T follicular helper cell (primary cell): ENCODE results near the gene LRTM2.

ENCODE experiments used
- DNase-seq: peaks from one replicate; pipeline ENCODE4 v3.0.0-alpha.2; 2020; ENCODE audit warnings: low read depth

The LRTM2 gene

DNA sequence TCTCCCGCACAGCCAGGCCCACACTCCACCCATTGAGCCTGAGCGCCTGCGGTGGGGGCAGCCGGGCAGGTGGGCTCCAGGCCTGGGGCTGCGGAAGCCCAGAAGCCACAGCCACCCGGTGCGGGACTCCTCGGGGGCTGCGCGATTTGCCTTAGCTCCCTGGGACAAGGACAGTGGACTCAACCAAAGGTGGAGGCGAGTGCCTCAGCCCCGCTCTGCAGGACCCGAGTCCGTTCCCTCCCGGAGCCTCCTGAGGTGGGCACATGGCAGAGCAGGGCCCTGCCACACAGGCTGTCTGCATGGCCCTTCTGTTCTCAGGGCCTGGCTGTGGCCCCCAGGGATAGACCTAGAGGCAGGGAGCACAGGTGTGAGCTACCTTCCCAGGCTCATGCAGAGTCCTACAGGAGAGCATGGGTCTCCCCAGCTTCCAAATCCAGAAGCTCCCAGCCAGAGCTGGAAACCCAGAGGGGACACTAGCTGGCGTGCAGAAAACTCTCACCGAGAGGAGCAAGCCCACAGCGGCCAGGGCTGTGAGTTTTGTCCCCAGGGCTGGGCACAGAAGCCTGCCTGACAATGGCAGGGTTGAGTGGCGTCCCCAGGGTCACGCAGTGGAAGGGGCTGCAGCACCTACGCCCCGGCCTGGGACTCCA lies 22.2 kb upstream of the LRTM2 start:
- DNase-seq = no peak

DNA sequence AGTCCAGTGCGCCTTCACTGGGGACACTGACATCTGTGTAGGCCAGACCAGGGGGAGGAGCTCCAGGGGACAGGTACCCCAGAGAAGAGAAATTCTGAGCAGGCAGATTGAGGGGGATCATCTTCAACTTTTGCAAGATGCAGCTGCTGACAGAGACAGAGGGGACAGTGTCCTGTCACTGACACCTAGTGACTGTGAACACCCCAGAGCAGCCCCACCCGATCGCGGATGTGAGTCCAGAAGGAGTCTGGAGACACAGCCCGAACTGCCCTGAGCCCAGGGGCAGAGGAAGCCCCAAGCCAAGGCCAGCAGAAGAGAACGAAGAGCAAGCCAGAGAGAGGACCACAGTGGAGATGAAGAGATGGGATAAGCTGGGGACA lies 21.7 kb upstream of the LRTM2 start:
- no peak for DNase-seq

DNA sequence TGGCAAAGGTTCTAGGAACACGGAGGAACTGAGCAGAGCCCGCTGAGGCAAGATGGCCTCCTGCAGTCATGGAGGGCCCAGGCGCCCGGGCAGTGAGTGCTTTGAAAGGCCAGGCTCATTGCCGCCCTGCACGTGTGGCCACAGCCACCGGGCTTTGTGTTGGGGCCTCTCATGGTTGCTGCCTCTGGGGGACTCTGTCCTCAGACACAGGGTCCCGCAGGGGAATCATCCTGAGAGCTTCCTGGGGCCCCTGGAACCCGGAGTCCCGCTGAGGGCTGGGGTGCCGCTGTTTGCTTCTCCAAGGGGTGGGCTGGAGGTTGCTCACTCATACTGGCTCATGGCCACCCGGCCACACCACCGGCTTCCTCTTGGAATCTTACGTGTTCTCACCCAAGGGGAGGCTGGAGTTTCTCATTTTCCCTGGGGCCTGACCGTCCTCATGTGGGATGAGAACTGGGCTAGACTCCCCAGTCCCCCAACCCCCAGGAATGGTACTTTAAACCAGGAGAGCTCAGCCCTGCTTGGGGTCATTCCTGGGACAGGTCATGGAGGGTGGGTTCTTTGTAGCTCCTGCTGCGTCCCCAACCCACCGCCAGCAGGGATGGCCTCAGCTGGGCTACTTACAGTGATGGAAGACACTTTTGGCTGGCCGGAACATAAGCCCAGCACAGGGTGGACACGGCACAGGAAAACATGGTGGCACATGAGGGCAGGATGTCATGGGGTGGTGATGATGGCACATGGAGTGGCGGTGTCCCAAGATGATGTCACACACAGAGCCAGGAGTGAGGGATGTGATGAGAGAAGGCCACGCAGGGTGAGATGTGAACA lies 21.1 kb upstream of the LRTM2 start:
- no peak for DNase-seq

DNA sequence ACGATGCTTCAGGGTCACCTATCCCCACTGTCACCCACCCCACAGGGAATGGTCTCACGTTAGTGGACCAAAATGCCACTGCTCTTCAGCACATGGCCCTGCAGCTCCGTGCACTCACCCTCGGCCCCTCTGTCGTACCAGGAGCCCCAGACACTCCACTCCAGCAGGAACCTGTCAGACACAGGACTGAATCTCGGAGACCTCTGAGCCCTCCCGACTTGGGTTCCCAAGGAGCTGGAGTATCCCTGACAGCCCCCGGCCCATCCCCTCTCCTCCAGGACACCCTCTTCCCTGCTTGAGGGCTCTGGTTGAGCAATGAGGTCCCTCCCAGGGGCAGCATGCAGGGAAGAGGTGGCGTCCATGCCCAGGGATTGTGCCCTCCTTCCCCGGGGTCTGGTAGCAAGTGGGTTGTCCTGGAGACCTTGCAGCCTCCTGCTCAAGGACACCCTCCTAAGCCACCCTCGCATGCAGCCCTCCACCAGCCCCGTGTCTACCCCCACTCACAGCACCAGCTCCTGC lies 20.4 kb upstream of the LRTM2 start:
- DNase-seq = no peak

DNA sequence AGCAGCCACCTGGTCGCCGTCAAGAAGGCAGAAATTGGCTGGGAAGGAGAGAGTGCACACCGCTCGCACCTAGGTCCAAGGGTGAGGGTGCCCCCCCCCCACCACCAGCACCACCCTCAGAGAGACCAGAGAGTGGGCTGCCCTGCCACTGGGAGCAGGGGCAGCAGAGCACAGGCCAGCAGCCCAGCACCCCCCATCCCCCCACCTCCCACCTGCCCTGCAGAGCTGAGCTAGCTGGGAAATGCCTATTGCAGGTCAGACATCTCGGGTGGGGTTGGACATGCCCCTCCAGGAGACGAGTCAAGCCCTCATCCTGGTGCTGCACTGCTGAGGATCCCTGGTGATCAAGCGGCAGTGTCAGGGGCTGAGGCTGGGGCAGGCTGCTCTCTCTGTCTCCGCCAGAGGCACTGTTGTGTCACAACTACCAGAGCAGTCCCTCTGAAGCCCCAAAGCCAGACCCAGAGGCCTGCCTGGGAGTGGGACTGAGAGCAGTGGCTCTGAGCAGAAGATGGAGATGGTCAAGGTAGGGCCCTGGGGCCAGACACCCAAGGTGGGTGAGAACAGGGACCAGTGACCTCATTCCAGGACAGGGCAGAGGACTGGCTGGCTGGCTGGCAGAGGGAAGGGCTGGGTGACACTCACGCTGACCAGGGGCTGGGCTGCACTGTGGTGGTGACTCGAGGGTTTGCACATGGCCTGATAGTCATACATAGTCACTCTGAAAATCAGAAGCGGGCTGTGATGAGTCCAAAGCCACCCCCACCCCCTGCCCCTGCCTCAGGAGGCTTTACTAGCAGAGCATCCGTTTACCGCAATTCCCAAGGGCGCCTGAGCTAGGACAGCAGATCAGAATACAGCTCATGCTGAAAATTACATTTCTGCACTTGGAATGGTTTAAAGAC lies 19.7 kb upstream of the LRTM2 start:
- DNase-seq = no peak

DNA sequence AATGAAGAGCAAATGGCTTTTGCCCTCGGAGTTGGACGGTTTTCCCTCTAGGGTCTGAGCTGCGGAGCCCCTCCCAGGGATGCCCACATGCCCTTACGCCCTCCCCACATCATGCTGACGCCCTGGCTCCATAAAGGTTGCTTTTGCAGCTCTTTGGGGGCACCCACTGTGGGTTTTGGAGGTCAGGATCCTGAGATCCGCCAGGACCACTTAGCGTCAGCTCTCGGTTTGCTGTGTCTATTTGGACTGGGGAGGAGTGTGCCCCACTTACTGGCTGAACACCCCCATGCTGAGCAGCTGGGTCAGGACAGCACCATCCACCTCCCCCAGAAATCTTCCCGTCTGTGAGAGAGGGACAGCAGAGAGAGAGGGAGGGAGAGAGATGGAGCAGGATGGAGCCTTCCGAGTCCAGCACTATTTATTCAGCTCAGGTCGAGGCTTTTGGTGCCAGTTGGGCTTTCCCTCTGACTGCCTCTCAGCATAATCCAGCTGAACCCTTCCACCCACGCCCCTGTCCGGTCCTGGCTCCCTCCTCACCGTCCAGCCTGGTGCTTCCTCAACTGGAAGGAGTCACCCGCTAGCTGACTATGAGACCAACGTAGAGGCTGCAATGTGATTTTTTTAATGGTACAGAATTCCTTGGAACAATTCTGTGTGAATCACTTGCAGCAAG lies 18.9 kb upstream of the LRTM2 start:
- DNase-seq = no peak

DNA sequence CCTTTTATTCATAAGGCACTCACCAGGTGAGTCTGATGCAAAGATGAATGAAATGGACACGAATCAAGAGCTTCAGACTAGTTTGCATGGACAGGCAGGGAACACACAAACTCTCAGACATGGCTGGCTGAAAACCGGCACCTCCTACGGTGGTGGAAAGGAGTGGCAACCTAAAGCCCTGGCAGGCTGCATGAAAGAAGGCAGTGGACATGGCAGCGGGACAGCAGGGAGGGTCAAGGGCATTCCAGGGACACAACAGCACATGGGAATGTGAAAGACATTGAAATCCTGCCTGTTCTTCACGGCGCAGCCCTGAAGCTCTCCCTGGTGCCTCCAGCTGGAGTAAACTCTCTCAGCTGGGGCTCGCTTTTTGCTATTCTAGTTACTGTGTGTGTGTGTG lies 16.6 kb upstream of the LRTM2 start:
- no peak for DNase-seq

DNA sequence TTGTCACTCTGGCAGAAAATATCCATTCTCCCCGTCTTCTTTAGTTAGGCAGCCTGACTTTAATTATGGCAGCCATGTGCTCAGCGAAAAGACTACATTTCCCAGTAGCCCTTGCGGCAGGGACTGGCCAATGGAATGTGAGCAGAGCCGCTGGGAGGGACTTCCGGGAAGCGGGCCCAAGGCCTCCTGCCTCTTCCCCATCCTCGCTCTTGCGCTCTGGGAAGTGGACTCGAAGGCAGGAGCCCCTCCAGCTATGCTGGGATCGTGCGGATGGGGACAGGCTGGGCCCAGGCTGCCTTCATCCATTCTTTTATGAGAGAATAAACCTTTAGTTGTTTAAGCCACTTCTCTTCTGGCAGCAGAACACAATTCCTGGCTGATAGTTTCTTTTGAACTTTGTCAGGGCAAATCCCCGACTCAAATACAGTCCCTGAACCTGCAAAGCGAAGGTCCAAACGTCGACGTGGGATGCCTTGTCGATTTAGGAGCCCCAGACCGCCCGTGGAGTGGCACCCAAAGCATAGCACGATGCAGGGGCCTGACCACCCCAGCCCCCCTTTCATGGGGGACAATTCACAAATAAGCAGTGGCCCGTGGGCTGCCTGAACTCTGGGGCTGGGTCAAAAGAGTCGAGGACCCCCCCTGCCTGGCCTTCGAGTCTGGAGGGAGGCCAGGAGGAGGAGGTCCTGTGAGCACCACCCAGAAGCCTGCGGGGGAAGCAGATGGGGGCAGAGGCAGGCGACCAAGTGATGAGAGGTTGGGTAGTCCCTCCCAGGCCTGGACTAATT lies 15.6 kb upstream of the LRTM2 start:
- DNase-seq = peak; percentile 83

DNA sequence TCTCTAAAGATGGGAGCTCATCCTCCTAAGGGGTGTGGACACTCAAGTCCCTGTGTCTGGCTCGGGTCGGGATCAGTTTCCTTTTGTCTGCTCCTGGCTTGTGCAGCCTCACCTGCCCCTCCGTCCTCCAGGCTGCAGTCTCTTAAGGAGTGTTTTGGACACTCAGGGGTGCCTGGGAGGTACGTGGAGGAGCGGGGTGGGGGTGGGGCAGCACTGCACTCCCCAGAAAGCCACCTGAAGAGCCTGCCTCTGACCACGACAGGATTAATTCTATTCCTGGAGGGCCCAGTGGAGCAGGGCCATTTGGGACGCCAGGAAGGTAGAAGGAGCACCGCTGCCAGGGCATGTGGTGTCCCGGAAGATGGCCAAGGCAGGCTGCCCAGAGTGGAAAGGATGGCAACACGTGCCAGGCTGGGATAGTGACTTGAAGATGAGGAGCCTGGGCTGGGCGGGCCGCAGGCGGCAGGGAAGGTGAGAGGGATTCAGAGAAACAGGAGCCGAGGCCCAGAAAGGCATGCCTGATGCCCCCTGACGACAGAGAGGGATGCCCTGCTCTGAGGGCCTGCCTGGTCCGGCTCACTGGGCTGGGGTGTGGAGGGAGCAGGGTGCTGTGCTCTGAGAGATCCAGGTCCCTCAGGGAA lies 14.8 kb upstream of the LRTM2 start:
- no peak for DNase-seq

DNA sequence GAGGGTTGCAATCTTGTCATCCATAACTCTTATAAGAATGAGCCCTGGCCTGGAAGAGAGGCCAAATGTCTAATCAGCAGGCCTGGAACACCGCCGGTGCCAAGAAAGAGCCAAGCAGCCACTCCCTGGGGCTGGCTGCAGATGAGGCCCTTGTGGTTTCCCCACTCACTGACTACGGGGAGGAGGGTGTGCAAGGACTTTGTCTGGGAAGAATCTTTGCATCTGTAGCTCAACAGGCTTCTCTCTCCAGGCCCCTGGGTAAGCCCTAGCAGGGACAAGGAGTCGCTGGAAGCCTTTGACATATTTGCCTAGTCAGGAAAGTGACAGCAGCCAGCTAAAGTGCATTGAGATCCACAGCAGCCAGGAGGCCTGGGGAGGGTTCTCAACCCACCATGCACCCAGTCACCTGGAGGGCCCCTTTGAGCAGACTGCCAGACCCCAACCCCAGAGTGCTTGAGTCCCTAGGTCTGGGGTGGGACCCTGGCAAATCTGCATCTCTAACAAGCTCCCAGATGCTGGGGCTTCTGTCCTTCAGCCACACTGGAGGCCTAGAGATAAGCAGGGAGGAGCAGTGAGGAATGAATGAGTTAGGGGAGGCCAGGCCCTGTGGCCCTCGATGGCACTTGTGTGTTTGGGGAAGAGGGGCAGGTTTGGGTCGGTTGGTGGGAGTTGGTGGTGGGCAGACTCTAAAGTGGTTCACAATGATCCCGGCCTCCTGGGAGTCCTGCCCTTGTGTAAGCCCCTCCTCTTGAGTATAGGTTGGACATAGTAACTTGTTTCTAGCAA lies 13.9 kb upstream of the LRTM2 start:
- no peak for DNase-seq

DNA sequence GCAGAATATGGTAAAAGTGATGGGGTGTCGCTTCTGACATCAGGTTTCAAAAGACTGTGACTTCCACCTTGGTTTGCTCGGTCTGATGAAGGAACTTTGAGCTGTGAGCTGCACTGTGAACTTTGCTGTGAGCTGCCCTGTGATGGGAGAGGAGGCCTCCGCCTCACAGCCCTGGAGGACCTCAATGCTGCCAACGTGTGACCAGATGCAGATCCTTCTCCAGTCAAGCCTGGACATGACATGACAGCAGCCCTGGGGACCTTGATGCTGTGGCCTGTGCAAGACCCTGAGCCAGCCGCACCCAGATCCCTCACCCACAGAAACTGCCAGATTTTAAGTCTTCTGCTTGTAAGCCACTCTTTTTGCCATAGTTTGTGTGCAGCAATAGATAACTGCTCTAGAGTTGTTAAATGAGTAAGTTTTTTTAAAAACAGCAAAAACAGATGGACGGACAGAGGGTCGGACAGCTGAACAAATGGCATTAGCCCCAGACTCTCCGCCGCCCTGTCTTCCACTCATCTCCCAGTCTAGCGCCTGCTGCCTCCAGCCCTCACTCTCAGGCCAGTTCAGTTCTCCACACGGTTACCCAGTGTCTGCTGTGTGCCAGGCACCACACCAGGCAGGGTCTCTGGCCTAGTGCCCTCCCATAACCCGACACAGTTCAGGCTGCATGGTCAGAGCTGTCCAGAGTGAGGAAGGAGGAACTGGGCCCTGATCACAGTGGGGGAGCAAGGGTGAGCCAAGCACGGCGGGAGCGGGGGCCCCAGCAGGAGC lies 13.1 kb upstream of the LRTM2 start:
- DNase-seq = no peak

DNA sequence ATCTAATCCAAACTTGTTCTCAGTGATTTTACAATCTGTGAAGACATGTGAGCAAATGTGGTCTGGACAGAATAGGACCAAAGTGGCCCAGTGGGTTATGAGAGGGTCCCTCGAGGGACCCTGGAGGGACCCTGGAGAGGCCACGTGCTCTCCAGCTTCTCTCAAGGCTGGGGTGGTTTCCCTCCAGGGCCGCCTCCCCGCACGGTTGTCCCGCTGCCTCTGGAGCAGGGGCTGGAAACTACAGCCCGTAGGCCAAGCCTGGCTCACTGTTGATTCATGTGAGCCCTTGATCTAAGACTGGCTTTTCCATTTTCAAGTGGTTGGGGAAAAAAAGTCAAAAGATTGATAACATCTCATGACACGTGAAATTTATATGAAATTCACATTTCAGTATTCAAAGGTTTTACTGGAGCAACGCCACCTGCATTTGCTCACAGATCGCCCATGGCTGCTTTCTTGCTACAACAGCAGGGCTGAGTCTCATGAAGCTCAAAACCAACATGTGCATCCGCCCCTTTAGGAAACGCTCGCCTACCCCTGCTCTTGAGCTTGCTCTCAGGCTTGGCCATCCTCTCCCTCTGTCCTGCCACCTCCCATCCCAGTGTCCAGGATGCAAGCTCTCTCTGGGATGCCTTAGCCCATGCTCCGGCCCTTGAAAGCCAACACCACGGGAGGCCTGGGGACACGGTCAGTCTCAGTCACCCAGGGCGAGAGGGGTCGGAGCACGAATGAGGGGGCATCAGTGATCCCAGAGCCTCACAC lies 12.1 kb upstream of the LRTM2 start:
- no peak for DNase-seq

DNA sequence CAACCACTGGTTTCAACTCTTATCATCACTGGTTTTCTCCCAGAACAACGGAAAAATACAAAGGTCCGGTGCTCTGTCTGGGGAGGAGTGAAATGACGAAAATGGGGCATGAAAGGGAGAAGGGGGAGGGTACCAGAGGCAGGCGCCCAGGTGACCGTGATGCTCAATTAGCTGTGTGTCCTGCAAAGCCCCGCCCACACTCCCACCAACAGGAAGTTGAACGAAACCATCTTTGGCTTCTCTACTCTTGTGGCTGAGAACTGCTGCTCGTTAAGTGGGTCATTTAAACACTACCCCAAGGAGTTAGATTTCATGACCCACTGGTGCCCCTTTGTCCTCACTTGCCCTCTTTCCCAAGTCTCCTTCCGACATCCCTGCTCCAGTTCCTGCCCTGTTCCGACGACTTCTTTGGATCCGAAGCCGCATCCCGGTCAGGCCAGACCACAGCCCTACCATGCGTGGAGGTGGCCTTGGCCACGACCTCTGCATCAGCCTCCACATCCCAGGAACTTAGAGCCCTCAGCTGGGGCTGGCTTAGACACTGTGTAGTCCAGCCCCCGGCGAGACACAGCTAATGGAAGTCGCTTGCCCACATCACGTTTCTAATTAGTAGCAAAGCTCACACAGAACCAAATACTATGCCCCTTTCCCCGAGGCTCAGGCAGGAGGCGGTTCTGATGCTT lies 11.4 kb upstream of the LRTM2 start:
- no peak for DNase-seq

DNA sequence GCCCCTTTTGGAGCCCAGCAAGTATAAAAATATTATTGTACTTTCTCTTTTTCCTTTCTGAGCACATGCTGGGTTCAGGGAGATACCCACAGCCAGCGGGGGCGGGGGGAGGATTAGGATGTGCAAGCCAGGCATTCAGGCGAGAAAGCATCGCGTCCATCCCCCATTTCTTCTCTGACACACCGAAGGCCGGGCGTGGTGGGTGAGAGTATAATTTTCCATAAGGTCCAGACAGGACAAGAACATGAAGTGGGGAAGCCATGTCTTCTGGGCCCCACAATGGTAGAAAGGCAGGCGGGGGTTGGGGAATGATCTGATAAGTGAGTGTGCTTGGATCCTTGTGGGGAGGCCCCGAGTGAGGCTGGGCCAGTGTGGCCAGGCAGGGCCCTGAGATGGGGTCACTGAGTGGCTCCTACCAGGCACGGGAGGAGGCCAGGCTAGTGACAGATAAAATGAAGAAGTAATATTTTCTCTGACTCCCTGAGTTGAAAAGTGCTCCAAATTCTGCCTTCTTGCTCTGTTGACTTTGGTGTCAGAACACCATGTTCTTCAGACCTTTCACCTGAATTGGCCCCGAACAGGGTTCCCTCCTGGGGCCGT lies 10.7 kb upstream of the LRTM2 start:
- no peak for DNase-seq

DNA sequence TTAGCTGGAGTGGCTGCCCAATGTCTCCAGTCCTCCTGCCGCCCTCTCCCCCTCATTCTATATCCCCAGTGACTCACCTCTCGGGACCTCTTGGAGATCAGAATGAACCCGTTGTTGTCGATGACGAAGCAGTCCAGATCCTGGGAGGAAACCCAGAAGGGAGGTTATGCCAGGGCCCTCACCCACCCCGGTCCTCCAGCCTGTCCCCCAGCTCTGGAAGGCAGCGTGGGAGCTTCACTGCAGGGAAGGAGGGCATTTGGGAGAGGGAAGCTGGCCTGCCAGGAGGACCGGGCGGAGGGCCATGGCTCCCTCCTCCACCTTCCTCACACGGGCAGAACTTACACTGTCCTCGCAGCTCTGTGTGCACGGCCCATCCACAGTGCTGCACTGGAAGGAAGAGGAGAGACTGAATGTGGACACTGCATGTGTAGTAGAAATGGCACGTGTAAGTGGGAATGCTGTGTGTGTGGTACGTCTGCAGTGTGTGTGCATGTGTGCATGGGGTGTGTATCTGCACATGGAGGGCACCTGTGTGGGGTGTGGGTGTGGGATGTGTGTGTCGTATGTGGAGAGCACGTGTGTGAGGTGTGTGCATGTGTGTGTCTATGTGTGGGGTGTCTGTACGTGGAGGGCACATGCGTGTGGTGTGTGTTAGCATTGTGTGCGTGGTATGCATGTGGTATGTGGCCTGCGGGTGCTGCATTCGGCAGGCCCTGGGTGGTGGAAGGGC lies 10.0 kb upstream of the LRTM2 start:
- DNase-seq = no peak

DNA sequence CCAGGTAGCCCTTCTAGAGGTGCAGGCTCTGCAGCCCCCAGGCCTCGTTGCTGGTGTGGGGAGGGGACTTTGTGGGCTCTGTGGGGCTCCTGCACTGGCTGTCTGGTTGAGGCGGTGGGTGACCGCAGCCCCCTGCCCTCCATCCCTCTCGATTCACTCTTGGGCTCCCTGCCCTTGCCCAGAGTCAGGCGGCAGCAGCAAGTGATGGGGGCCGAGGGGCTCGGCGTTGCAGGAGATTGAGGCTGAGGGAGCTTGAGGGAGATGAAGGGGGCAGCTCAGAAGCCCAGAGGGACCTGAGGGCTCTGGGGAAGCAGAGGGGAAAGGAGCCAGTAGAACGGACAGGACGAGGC lies 9.5 kb upstream of the LRTM2 start:
- no peak for DNase-seq
